ENCODE data around the gene MFAP1. TPM values are rescaled to one million over a fixed set of nuclear protein-coding genes. Genes with fewer than 3 reads are reported as not detected.
"Not testable (repeated sequence)": the region's sequence is repeated elsewhere in the genome, so short reads cannot be mapped to it uniquely, and the experiment has no call there.

The MFAP1 gene
- total and polyA plus RNA-seq, 2 donors, result 18.7 to 35.9 TPM

DNA sequence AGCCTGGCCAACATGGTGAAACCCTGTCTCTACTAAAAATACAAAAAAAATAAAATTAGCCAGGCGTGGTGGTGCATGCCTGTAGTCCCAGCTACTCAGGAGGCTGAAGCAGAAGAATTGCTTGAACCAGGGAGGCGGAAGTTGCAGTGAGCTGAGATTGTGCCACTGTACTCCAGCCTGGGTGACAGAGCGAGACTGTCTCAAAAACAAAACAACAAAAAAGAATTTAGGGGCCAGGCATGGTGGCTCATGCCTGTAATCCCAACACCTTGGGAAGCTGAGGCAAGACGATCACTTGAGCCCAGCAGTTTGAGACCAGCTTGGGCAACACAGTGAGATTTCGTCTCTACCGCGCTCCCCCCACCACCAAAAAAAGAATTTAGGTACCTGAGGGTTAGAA is 21.8 kb downstream of the MFAP1 start:
- DNase-seq (ENCODE audit: low read depth in 6 of 9, low spot score in 9 of 9); H3K4me3 ChIP-seq (ENCODE audit: low read length in 2 of 2); H3K9me3 ChIP-seq (ENCODE audit: control insufficient read depth in 2 of 2, insufficient read depth in 1 of 2, low read length in 1 of 2); H3K27me3 ChIP-seq (ENCODE audit: control insufficient read depth in 2 of 2, insufficient read depth in 1 of 2, low read length in 1 of 2); H3K27ac ChIP-seq (ENCODE audit: low read depth in 1 of 2, low read length in 1 of 2): not testable (repeated sequence)
- Histone ChIP-seq H3K36me3 (ENCODE audit: control insufficient read depth in 2 of 2, insufficient read depth in 2 of 2, low read length in 1 of 2) (peaks cover 36 to 64% of the 10 kb centered on the region in 2 donors), H3K4me1 (ENCODE audit: control insufficient read depth in 2 of 2, insufficient read depth in 2 of 2, low read length in 2 of 2) (peaks cover 22% of the 10 kb centered on the region in 2 donors)
- 98% methylated on average over 7 of the region's 7 CpGs for WGBS

DNA sequence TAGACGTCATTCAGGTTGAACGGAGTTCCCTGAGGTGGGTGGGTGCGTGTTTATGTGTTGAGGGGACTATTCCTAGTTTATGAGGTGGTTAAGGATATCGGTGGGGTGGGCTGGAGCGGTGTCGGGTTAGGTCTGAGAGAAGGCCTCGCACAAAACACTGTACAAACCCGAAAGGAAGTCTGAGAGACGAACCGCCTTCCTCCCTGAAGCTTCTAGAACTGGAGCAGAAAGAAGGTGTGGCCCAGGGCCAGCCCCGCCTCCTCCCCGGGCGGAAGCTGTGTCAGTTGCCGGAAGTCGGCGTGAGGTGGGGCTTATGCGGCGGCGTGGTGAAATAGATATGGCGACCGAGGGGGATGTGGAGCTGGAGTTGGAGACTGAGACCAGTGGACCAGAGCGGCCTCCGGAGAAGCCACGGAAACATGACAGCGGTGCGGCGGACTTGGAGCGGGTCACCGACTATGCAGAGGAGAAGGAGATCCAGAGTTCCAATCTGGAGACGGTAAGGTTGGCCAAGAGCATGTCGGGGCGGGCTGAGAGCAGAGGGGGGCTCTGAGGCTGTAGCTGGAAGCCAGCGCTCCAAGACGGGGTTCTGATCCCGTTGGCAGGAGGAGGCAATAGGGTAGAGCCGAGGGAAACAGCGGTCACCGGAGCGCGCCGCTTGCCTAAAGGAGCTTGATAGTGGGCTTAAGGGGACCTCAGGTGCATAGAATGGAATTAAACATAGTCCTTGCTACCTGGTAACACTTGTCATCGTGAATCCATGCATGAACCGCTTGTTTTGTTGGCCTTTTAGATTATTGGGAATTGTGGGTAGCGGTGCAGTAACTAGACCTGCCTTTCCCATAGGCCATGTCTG is 24.0 kb downstream of the MFAP1 start, which contains the start of gene HYPK:
Gene HYPK (plus strand): TSS at position 314 of the 856 bp plus-strand sequence. CDS start 24 bp downstream, at position 338.
- peak; percentile 82 to 96 (median 90) for DNase-seq (ENCODE audit: low read depth in 6 of 9, low spot score in 9 of 9)
- H3K4me3 ChIP-seq (ENCODE audit: low read length in 2 of 2), result peak within 1 kb of the TSS; percentile 82 to 89
- peaks cover 40 to 61% of the 10 kb centered on the region in 2 donors for H3K36me3 ChIP-seq (ENCODE audit: control insufficient read depth in 2 of 2, insufficient read depth in 2 of 2, low read length in 1 of 2)
- H3K4me1 ChIP-seq (ENCODE audit: control insufficient read depth in 2 of 2, insufficient read depth in 2 of 2, low read length in 2 of 2), result peaks cover 22% of the 10 kb centered on the region in 2 donors
- no peaks in the 10 kb centered on the region for H3K9me3 ChIP-seq (ENCODE audit: control insufficient read depth in 2 of 2, insufficient read depth in 1 of 2, low read length in 1 of 2)
- H3K27ac ChIP-seq (ENCODE audit: low read depth in 1 of 2, low read length in 1 of 2), result peak within 1 kb of the TSS; percentile 94 to 99
- WGBS, result 10% methylated on average over 44 of the region's 44 CpGs
- no peaks in the 10 kb centered on the region for H3K27me3 ChIP-seq (ENCODE audit: control insufficient read depth in 2 of 2, insufficient read depth in 1 of 2, low read length in 1 of 2)

DNA sequence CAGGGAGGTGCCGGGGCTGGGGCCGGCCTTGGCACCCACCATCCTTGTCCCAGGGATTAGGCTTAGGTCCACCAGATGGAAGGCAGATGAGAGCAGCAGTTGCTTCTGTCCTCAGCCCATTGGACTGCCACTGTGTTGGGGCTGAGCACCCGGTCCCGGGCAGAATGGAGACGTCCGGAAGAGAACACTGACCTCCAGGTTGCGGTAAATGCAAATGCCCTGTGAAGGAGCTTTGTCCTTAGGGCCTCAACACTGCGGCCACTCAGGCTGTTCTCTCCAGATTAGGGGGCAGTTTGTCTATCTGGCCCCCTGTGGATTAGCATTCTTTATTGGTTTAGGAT is 24.6 kb downstream of the MFAP1 start, which contains the start of gene SERINC4:
Gene SERINC4 (minus strand): TSS at position 276 of the 341 bp plus-strand sequence. CDS start 234 bp downstream, at position 42.
- H3K36me3 ChIP-seq (ENCODE audit: control insufficient read depth in 2 of 2, insufficient read depth in 2 of 2, low read length in 1 of 2), result peaks cover 42 to 61% of the 10 kb centered on the region in 2 donors
- no peak for DNase-seq (ENCODE audit: low read depth in 6 of 9, low spot score in 9 of 9)
- no peaks in the 10 kb centered on the region for H3K9me3 ChIP-seq (ENCODE audit: control insufficient read depth in 2 of 2, insufficient read depth in 1 of 2, low read length in 1 of 2)
- peaks cover 22% of the 10 kb centered on the region in 2 donors for H3K4me1 ChIP-seq (ENCODE audit: control insufficient read depth in 2 of 2, insufficient read depth in 2 of 2, low read length in 2 of 2)
- H3K4me3 ChIP-seq (ENCODE audit: low read length in 2 of 2), result peak within 1 kb of the TSS; percentile 82 to 89
- H3K27me3 ChIP-seq (ENCODE audit: control insufficient read depth in 2 of 2, insufficient read depth in 1 of 2, low read length in 1 of 2), result no peaks in the 10 kb centered on the region
- peak within 1 kb of the TSS; percentile 94 to 99 for H3K27ac ChIP-seq (ENCODE audit: low read depth in 1 of 2, low read length in 1 of 2)
- 97% methylated on average over 8 of the region's 8 CpGs for WGBS

DNA sequence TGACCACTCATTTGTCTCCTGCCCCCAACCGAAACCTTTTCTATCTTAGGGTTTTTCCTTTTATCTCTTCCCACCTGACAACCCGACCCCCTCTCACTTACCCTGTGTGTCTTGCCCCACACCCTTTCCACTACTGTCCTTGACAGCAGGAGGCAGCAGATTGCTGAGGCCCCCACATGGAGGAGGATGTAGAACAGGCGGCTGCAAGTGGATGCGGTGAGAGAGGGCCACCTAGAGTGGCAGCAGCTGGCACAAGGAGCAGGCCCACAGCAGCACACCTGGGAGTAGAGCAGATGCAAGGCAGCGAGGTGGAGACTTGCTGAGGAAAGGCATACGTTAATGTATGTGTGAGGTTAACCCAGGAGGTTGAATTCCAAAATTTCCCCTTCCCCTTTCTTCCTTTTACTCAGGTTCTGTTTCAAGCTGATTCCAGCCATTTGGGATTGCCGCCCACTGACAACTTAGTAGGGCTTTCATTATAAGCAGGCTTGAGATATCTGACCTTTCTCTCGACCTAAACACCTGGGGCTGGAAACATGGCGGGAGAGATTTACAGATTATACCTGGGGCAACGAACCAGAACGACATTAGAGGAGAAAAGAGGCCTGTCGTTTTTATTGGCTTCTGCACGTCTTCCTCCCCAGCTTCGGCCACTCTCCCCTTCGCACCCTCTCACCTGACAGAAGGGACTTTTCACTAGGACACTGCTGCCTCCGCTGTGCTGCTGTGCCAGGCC is 25.1 kb downstream of the MFAP1 start:
- H3K4me3 ChIP-seq (ENCODE audit: low read length in 2 of 2), result no peak overlapping the region
- peak overlapping the region; percentile 26 to 99 for H3K27ac ChIP-seq (ENCODE audit: low read depth in 1 of 2, low read length in 1 of 2)
- no peaks in the 10 kb centered on the region for H3K27me3 ChIP-seq (ENCODE audit: control insufficient read depth in 2 of 2, insufficient read depth in 1 of 2, low read length in 1 of 2)
- DNase-seq (ENCODE audit: low read depth in 6 of 9, low spot score in 9 of 9), result peak in 1 of 9 donors; percentile 28
- 96% methylated on average over 16 of the region's 16 CpGs for WGBS
- H3K36me3 ChIP-seq (ENCODE audit: control insufficient read depth in 2 of 2, insufficient read depth in 2 of 2, low read length in 1 of 2), result peaks cover 44 to 61% of the 10 kb centered on the region in 2 donors
- H3K9me3 ChIP-seq (ENCODE audit: control insufficient read depth in 2 of 2, insufficient read depth in 1 of 2, low read length in 1 of 2), result no peaks in the 10 kb centered on the region
- peaks cover 26 to 28% of the 10 kb centered on the region in 2 donors for H3K4me1 ChIP-seq (ENCODE audit: control insufficient read depth in 2 of 2, insufficient read depth in 2 of 2, low read length in 2 of 2)

DNA sequence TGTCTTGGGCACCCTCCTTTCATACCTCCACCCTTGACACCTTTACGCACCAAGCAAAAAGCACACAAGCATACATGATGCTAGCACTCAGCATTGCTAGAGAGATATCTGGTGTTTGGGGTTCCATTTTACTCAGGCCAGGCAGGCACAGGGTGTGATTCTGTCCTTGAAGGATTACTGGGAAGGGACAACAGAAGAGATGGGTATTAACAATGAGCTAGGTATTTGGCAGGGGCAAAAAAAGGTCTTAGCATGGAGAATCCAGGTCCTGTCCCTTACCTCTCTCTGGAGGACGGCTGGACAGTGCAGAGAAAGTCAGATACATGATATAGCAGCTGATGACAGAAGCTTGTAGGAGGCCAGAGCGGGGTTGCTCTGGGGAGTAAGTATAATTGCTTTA is 27.9 kb downstream of the MFAP1 start:
- peaks cover 0 to 6% of the 10 kb centered on the region in 2 donors for H3K9me3 ChIP-seq (ENCODE audit: control insufficient read depth in 2 of 2, insufficient read depth in 1 of 2, low read length in 1 of 2)
- H3K4me1 ChIP-seq (ENCODE audit: control insufficient read depth in 2 of 2, insufficient read depth in 2 of 2, low read length in 2 of 2), result peaks cover 41 to 42% of the 10 kb centered on the region in 2 donors
- peaks cover 0 to 3% of the 10 kb centered on the region in 2 donors for H3K27me3 ChIP-seq (ENCODE audit: control insufficient read depth in 2 of 2, insufficient read depth in 1 of 2, low read length in 1 of 2)
- H3K36me3 ChIP-seq (ENCODE audit: control insufficient read depth in 2 of 2, insufficient read depth in 2 of 2, low read length in 1 of 2), result peaks cover 48 to 58% of the 10 kb centered on the region in 2 donors
- no peak overlapping the region for H3K4me3 ChIP-seq (ENCODE audit: low read length in 2 of 2)
- no peak for DNase-seq (ENCODE audit: low read depth in 6 of 9, low spot score in 9 of 9)
- no peak overlapping the region for H3K27ac ChIP-seq (ENCODE audit: low read depth in 1 of 2, low read length in 1 of 2)
- whole genome bisulfite sequencing, result 98% methylated on average over 3 of the region's 3 CpGs

DNA sequence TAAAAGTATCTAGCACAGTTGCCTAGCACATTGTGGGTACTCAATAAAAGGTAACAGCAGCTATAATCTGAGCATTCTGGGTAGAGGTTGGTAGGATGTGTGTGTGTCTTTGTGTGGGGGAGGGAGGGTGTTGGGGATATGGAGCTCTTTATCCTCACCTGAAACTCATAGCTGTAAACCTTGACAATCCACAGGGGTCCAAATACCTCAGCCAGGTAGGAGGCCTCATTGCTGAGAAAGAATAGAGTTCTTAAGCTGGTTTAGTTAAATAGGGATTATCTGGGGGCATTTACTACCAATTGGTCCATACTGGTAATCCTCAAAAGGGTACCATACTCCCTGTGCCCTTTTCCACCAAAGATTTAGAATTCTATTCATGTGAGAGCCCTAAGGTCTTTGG is 28.5 kb downstream of the MFAP1 start:
- Histone ChIP-seq H3K9me3 (ENCODE audit: control insufficient read depth in 2 of 2, insufficient read depth in 1 of 2, low read length in 1 of 2) (peaks cover 0 to 6% of the 10 kb centered on the region in 2 donors), H3K27me3 (ENCODE audit: control insufficient read depth in 2 of 2, insufficient read depth in 1 of 2, low read length in 1 of 2) (peaks cover 0 to 3% of the 10 kb centered on the region in 2 donors), H3K36me3 (ENCODE audit: control insufficient read depth in 2 of 2, insufficient read depth in 2 of 2, low read length in 1 of 2) (peaks cover 48 to 56% of the 10 kb centered on the region in 2 donors), H3K27ac (ENCODE audit: low read depth in 1 of 2, low read length in 1 of 2) (no peak overlapping the region), H3K4me3 (ENCODE audit: low read length in 2 of 2) (no peak overlapping the region), H3K4me1 (ENCODE audit: control insufficient read depth in 2 of 2, insufficient read depth in 2 of 2, low read length in 2 of 2) (peaks cover 36 to 39% of the 10 kb centered on the region in 2 donors)
- DNase-seq (ENCODE audit: low read depth in 6 of 9, low spot score in 9 of 9), result no peak

DNA sequence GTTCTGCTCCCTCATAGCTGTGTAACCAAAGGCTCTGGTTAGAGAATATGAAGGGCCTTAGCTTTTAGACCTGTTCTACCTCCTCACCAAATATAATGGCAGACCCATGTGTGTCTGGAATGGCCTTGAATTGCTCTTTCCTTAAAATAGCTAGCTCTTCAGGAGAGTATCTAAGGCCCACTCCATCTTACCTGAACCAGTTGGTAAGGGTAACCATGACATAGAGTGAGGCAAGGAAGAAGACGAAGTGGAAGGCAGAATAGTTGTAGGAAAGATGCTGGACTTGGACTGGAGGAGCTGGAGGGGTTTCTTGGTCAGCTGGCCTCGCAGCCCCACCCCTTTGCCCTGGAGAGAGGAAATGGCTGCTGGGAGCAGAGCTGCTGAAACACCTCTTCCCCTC is 29.3 kb downstream of the MFAP1 start:
- peaks cover 33 to 36% of the 10 kb centered on the region in 2 donors for H3K4me1 ChIP-seq (ENCODE audit: control insufficient read depth in 2 of 2, insufficient read depth in 2 of 2, low read length in 2 of 2)
- H3K27ac ChIP-seq (ENCODE audit: low read depth in 1 of 2, low read length in 1 of 2), result no peak overlapping the region
- no peak overlapping the region for H3K4me3 ChIP-seq (ENCODE audit: low read length in 2 of 2)
- H3K36me3 ChIP-seq (ENCODE audit: control insufficient read depth in 2 of 2, insufficient read depth in 2 of 2, low read length in 1 of 2), result peaks cover 48 to 56% of the 10 kb centered on the region in 2 donors
- 96% methylated on average over 2 of the region's 2 CpGs for WGBS
- H3K27me3 ChIP-seq (ENCODE audit: control insufficient read depth in 2 of 2, insufficient read depth in 1 of 2, low read length in 1 of 2), result peaks cover 0 to 3% of the 10 kb centered on the region in 2 donors
- H3K9me3 ChIP-seq (ENCODE audit: control insufficient read depth in 2 of 2, insufficient read depth in 1 of 2, low read length in 1 of 2), result peaks cover 0 to 6% of the 10 kb centered on the region in 2 donors
- DNase-seq (ENCODE audit: low read depth in 6 of 9, low spot score in 9 of 9), result no peak

DNA sequence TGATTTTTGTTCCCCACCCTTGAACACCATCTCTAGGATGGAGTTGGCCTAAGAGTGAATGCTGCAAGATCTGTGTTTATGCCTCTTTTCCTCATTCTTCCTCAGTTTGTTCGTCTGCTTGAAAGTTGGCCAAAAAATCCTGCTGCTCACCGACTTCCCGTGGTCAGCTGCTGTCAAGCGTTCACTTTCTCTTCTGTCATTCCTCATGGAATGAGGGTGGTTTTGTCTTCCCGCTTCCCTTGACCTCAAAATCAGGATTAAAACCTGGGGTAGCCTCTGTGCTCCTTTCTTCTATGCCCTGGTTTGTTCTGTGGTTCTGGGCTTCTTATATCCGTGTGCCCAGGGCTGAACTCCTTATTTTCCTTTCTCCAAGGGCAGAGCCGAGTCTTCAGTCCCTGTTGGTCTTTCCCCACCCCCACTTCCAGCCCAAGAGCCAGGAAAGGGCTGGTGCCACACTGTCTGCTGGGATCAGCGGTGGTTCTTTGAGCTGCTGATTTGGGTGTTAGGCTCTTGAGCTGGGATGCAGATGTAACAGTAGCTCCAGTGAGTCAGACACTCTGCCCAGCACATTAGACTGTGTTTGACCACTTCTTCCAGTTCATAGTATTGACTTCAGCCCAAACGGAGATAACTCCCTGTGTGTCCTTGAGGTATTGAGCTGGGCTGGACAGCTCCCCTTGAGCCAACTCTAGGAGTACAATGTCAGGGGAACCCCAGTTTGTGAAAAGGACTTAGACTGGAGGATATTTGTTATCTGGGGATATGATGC is 30.0 kb downstream of the MFAP1 start:
- no peak overlapping the region for H3K27ac ChIP-seq (ENCODE audit: low read depth in 1 of 2, low read length in 1 of 2)
- no peak overlapping the region for H3K4me3 ChIP-seq (ENCODE audit: low read length in 2 of 2)
- peaks cover 0 to 3% of the 10 kb centered on the region in 2 donors for H3K27me3 ChIP-seq (ENCODE audit: control insufficient read depth in 2 of 2, insufficient read depth in 1 of 2, low read length in 1 of 2)
- DNase-seq (ENCODE audit: low read depth in 6 of 9, low spot score in 9 of 9), result no peak
- WGBS, result 95% methylated on average over 9 of the region's 9 CpGs
- peaks cover 0 to 6% of the 10 kb centered on the region in 2 donors for H3K9me3 ChIP-seq (ENCODE audit: control insufficient read depth in 2 of 2, insufficient read depth in 1 of 2, low read length in 1 of 2)
- peaks cover 26 to 28% of the 10 kb centered on the region in 2 donors for H3K4me1 ChIP-seq (ENCODE audit: control insufficient read depth in 2 of 2, insufficient read depth in 2 of 2, low read length in 2 of 2)
- peaks cover 45 to 49% of the 10 kb centered on the region in 2 donors for H3K36me3 ChIP-seq (ENCODE audit: control insufficient read depth in 2 of 2, insufficient read depth in 2 of 2, low read length in 1 of 2)
